NCI-H1417 (cell line): ENCODE measurements around the gene GLT6D1.
"Not testable (repeated sequence)": the region's sequence is repeated elsewhere in the genome, so short reads cannot be mapped to it uniquely, and the experiment has no call there.

Experiments
- DNase-seq, 3 experiments: peaks; one replicate each; lab custom pipeline; 2025; lab: John Stamatoyannopoulos, UW

GLT6D1 gene, protein sequence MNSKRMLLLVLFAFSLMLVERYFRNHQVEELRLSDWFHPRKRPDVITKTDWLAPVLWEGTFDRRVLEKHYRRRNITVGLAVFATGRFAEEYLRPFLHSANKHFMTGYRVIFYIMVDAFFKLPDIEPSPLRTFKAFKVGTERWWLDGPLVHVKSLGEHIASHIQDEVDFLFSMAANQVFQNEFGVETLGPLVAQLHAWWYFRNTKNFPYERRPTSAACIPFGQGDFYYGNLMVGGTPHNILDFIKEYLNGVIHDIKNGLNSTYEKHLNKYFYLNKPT

DNA sequence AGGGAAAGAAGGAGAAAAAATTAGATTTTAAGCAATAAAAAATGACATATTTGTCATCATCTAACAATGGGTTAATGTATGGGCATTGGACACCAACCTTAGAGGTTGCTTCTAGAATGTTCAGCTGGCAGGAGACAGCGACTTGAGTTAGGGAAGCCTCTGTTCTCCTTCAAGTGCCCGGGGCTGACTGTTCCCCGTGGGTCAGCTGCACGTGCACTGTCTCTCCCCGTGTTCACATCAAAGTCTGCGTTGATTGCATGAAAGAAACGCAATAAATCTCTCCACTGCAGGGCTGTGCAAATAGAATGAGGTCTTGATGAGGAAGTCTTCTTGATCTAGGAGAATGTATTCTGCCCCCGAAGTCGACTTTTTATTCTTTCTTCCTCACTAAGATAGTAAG lies at the start of gene GLT6D1:
Gene GLT6D1, minus strand, starts transcription at position 345 of the 400 bp plus-strand sequence. CDS start 353 bp downstream, outside the sequence.
- no peak for DNase-seq

DNA sequence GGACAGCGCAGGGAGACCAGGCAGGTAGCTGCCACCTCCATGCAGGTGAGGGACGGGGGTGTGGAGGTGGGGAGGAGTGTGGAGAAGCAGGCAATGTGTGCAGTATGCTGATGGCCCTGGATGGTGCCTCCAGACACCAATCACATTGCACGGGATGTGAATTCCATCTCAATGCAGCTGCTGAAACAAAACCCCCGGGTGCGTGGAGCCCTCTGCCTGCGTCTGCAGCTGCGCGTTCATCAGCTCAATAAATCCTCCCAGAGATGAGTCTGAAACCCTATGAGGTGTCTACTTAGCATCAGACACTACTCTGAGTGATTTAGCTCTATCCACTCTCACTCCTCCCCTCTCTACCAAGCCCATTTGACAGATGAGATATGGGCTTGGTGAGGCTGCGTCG lies 49.7 kb upstream of the GLT6D1 start:
- DNase-seq: no peak

DNA sequence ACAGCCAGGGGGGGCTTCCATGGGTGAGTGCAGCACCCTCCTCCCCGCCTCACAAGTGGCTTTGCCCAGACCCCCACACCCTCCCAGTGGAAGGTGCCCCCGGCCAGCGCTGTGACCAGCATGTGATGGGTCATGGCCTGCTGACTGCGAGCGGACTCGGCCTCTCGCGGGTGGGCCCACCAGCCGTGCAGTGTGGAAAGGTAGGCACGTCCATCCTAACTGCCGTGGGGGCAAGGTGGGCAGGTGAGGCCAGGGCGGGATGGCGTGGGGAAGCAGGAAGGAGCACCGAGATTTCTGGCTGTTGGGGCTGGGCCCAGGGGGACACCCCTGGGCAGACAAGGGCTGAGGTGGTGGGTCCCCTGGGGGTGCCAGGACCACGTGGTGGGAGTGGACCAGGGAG lies 47.9 kb upstream of the GLT6D1 start:
- no peak for DNase-seq

DNA sequence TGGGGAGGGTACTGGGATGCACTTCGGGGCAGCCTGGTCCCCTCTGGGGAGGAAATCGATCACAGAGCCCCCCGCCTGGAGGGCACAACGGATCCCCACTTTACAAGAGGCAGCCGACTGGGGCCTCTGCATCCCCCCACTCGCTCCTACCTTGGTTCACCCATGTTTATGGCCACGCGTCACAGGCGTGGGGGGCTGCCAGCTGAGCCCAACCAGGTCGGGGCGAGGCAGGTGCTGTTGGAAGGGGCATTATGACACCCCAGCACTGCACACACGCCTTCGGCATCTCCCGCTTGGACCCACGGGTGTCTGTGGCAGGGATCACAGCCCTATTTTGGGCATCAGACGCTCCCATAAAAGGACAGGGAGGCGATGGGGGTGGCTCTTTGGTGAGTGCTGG lies 45.4 kb upstream of the GLT6D1 start:
- no peak for DNase-seq

DNA sequence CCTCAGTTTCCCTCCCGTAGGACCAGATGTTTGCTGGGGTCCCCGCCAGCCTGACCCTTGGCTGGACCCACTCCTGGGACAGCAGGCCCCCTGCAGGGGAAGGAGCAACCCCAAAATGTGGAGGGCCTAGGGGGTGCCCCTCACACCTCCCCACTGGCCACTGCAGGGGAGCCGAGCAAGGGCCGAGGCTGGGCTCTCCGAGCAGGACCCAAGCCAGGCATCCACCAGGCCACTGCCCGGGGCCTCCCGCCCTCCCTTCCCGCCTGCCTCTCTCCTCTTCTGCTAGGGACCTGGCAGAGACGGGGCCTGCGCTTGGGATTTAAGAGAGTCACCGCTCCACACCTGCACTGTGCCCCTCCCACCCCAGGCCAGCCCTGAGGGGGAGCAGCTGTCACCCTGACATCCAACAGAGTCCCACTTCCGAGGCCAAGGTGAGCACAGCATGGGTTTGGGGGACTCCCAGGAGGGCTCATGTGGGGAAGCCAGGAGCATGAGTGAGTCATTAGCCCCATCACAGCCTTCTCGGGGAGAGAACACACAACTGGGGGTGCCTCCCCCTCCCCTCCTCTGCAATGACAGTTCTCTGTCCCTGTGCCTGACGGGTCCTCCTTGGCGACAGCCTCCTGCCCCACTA lies 44.2 kb upstream of the GLT6D1 start:
- peak in 1 of 3 experiments; percentile 7 for DNase-seq

DNA sequence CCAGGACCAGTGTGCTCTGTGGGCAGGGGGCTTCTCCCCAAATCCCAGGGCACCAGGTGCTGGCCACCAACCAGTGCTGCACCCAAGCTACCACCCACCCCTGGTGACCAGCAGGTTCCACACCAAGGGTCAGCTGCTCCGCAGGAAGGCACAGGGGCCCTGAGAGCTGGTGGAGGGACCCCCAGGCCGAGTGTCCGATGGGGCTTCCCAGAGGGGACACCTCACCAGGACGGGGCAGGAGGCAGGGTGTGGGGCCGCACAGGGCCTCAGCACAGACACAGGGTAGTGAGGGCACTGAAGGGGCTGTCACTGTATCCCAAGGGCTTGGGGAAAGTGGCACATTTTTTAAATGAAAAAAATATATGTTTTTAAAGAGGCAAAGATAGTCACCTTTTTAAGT lies 41.8 kb upstream of the GLT6D1 start:
- DNase-seq: no peak

DNA sequence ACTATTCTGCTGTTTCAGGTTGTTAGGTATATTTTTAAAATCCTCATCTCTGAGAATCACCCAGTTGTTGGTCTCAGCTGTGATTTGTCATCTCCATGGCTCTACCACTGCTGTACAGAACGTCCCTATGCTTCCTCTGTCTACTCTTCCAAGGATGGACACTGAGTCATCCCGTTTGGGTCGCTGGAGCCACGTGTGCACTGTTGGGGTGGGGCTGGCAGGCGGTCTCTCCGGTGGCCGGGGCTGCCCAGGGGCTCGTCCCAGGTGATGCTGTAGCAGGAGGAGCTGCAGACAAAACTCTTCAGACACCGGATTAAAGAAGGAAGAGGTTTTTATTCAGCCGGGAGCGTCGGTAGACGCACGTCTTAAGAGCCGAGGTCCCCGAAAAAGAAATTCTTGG lies 40.7 kb upstream of the GLT6D1 start:
- DNase-seq: no peak

DNA sequence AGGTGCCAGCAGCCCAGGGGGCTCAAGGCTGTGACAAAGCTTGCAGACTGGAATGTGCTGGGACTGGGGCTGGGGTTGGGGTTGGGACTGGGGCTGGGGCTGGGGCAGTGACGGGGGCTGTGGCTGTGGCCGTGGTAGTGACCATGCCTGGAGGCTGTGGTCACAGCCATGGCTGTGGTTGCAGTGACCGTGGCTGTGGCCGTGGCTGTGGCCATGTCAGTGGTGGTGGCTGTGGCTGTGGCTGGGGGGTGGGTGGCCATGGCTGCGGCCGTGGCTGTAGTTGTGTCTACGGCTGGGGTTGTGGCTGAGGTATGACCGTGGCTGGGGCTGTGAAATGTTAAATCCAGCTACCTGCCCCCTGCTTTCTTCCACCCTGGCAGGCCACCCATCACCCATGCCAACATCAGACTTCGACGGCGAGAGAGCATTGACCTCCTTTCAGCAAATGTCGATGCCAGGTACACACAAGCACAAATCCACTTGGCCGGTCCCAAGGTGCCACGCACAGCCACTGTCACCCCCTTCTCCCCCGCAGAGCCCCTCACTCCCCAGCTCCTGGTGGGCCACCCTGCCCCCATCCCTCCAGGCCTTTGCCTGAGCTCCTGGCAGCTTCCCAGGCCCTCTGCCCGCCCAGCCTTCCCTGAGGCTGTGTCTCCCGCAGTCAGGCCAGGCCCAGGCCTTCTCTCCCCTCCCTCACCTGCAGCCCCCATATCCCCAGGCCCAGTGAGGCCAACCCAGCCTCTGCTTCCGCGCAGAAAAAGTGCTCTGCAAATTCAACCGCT lies 39.1 kb upstream of the GLT6D1 start:
- DNase-seq: no peak

DNA sequence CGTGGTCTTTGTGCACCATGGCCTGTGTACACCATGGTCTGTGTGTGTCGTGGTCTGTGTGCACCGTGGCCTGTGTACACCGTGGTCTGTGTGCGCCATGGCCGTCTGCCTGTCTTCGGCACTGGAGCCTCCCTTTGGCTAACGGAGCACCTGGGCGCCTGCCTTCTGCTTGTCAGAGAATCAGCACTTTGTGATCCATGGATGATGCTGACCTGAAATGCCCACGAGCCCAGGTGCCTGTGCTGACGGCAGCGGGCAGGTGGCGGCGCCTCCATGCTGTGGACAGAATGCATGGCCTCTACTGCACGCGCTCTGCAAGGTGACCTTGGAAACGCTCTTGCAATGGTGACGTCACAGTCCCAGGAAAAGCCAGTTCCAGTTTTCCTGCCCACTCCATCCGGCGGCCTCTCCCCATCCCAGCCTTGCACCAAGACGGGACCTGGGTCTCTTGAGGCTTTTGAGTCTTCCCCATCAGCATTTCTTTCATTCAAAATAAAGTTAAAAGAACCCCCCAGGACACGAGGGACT lies 38.4 kb upstream of the GLT6D1 start:
- peak in 1 of 3 experiments; percentile 43 for DNase-seq

DNA sequence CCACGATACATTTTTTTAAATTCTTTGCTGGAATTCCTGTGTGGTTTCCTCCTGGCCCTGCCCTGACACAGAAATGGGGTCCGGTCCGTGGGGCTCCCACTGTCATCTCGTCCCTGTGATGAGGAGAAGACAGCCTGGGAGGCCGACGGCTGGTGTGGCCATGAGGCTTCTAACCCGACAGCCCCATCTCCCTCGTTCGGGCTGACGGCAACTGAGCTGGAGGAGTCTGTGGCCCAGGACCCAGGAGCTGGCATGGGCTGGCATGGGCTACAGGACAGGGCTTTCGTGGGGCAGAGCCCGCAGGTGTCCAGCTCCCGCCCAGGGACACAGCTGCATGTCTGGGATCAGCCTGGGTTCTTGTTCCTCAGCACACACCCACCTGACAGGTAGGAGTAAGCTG lies 37.6 kb upstream of the GLT6D1 start:
- no peak for DNase-seq

DNA sequence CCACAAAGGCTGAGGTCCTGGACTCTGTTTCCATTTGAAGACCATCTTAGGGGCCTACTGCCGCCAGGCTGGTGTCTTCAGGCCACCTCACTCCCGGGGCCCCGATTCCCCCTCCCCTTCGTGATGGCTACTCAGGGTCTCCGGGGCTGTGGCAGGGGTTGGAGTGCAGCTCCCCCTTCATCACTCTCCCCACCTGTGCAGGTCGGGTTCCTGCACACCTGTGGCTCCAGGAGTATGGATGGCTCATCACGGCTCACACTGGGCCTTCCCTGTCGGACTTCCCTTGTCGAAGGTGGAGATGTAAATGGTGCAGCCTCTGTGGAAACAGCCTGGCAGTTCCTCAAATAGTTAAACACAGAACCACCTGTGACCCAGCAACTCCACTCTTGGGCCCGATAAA lies 35.6 kb upstream of the GLT6D1 start:
- no peak for DNase-seq

DNA sequence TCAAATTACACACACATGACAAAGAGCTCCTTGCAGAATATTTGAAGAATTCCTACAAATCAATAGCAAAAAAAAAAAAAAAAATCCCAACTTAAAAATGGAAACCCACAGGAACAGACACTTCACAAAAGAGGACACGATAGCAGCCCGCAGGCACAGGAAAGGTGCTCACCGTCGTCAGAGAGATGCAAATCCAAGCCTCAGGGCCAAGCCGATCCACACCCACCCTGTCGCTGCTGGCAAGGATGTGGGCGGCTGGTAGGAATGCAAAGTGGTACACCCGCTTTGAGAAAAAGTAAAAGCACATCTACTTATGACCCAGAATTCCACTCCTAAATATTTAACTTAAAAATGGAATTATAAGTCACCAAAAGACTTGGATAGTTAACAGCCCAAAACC lies 34.6 kb upstream of the GLT6D1 start:
- no peak for DNase-seq

DNA sequence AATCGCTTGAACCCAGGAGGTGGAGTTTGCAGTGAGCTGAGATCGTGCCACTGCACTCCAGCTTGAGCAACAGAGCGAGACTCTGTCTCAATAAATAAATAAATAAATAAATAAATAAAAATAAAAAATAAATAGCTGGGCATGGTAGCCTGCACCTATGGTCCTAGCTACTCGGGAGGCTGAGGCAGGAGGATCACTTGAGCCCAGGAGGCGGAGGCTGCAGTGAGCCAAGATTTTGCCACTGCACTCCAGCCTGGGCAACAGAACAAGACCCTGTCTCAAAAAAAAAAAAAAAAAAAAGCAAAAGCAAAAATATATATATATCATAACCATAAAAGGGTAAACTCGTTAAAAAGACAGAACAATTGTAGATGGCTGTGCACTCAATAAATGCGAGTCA lies 33.4 kb upstream of the GLT6D1 start:
- DNase-seq: not testable (repeated sequence)

DNA sequence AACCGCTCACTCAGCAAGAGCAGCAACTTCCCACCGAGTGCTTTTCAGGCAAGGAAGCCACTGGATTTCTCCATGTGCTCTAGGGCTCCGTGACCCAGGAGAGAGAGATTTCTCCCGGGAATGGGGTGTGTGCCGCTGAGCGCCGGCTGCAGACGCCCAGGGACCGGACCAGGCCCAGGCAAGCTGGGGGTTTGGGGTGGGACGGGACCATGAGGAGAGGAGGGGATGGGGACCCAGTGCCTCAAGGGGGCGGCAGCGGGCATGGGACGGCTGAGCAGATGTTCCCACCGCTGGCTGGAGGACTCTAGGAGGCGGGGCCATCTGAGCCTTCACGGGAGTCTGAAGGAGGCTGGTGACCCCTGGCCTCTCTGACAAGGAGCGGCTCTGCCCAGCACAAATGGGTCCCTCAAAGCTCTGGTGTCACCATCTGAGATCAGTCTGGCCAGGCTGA lies 32.3 kb upstream of the GLT6D1 start:
- no peak for DNase-seq

DNA sequence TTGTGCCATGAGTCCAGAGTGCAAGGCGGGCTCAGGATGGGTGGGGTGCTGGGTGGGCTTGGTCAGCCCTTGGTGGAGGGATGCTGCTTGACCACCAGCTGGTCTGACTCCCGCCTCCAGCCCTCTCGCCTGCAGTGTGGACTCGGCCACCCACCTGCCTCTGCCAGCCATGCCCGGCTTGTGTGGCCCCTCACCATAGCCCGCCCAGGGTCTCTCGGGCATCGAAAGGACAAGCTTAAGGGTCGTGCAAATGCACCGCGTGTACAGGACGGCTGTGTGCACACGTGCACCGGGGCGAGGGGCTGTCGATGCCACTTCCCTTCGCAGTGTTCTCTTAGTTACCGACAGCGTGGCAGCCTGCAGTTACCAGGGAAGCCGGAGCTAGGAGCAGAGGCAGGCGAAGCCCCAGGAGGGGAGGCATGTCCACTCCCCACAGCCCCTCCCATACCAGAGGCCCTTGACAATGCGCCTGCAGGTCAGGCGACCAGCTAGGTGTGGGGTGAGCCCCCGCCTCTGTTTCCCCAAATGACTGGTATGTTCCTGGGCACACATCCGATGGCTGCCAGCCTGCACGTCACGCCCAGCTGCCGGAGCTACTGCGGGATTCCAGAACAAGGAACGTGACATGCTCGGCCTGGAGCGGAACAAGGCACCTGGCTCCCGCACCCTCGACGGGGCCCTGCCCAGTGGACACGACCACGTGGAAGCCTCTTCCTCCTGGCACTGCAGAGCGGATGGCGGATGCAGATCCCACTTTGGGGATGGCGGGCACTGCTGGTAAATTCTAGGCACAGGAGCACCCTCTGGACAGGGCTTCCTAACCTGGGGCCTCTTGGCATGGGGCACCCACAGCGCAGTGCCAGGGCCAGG lies 31.6 kb upstream of the GLT6D1 start:
- DNase-seq: peak in 1 of 3 experiments; percentile 16

DNA sequence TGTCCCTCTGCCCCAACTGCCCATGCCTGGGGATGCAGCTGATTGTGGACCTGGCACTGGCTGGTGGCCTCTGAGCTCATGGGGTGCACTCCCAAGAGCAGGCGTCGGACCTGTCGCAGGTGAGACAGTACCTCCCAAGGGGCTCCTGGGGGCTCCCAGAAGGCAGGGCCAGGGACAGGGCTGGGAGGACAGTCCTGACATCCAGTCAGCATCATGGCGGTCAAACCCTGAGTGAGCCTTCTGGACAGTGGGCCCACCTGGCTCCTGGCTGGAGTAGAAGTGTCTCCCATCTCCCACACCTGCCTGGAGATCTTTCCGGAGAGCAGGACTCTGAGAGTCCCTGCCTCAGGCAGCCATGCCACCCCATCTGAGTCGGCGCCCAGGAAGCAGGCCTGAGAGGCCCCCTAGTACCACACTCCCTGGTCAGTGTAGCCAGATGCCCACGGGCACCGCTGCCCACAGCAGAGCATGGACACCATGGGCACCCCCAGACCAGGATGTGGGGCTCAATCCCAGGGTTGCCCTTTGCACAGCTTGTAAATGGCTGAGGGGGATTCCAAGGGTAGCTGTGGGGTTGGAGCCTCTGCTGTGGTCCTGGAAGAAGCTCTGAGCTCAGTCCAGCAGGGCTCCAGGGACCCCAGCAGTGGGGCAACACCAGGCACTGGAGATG lies 30.4 kb upstream of the GLT6D1 start:
- no peak for DNase-seq

DNA sequence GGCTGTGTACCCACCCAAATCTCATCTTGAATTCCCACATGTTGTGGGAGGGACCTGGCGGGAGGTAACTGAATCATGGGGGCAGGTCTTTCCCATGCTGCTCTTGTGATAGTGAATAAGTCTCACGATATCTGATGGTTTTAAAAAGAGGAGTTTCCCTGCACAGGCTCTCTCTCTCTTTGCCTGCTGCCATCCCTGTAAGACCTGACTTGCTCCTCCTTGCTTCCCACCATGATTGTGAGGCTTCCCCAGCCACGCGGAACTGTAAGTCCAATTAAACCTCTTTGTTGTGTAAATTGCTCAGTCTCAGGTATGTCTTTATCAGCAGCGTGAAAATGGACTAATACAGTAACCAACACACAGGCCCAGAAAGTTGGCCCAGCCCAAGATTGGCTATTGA lies 29.7 kb upstream of the GLT6D1 start:
- not testable (repeated sequence) for DNase-seq

DNA sequence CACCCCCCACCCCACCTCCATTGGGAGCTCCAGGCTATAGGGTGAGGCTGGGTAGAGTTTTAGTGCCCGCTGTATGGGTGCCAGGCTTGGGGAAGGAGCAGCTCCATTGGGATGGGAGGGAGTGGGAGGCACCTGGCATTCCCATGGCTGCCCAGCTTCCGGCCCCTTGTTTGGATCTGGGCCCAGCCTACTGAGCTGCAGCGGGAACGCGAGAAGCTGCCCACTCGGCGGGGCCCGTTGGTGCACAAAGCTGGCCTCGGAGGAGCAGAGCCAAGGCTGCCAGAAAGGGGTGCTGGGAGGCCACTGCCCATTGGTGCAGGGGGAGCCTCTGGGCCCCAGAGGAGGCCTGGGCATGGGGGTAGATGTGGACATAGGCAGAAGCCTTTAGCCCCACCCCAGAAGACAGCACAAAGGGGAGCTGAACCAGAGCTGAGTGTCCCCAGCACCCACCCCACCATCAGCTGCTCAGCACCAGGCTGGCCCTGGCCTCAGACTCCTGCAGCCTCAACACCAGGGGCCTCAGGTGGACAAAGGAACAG lies 28.2 kb upstream of the GLT6D1 start:
- DNase-seq: no peak

DNA sequence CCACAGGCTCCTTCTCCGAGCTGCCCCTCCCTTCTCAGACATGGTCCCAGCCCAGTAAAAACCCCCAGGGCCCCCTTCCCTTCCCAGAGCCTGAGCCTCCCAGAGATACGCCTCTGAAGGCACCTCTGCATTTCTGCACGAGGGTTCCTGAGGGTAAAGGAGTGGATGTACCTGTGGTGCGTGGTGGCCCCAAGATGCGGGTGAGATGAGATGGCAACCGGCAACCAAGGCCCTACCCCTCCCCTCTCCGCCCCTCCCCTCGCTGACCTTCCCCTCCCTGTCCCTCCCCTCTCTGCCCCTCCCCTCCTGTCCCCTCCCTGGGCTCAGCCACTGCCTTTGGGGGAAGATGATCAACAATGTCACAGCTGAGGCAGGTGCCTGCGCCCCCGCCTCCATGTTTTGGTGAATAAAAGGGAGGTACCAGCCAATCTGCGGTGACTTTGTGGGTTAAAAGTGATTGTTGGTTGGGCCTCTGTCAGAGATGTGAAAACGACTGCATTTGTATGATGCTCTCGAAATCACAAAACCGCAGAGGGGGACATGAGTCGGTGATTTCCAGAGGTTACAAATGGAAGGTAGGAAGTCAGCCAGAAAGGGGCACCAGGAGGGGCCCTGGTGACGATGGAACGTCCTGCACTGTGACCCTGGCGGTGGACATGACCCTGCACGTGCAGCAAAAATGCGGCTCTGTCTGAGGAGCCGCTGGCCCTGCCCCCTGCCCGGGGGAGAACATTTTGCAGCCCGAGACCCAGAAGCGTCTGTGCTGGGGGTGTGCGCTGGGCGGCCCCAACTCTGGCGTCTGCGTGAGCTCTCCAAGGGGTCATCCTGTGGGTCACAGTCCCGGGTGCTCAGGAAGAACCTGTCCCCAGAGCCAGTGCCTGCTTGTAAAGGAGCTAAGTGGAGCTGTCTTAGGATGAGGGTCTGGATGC lies 27.5 kb upstream of the GLT6D1 start:
- no peak for DNase-seq

DNA sequence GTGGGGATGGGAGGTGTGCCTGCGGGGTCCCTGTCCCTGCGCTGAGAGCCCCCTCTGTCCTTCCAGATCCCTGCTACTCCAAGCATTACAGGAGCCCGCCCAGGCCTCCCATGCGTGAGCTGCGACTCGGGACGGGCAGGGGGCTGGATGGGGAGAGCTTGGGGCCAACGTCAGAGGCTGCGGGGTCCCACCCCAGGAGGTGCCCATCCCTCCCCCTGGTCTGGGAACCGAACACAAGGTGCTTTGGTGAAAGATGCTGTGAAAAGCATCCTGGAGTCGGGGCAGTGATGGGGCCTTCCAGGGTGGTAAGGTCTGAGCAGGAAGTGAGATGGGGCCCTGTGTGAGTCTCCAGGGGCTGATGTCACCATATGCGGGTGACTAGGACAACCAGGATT lies 26.5 kb upstream of the GLT6D1 start:
- no peak for DNase-seq
